ENCODE results near the gene LAIR2.

DNA sequence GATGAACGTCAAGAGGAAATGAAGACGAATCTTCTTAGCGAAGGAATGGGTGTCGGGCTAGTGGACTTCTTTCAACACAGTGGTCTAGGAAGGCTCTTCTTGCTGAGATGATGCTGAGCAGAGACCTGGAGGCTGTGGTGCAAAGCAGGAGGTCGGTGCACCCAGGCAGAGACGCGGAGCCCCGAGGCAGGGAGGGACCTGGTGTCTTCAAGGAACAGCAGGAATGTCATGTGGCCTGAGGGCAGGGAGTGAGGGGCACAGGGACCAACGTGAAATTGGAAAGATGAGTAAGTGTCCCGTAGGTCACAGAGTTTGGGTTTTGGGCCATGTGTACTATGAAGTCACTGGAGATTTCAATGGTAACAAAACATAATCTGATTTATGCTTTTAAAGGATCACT lies 18.2 kb upstream of the LAIR2 start:
- TF ChIP-seq, protein P1, sequence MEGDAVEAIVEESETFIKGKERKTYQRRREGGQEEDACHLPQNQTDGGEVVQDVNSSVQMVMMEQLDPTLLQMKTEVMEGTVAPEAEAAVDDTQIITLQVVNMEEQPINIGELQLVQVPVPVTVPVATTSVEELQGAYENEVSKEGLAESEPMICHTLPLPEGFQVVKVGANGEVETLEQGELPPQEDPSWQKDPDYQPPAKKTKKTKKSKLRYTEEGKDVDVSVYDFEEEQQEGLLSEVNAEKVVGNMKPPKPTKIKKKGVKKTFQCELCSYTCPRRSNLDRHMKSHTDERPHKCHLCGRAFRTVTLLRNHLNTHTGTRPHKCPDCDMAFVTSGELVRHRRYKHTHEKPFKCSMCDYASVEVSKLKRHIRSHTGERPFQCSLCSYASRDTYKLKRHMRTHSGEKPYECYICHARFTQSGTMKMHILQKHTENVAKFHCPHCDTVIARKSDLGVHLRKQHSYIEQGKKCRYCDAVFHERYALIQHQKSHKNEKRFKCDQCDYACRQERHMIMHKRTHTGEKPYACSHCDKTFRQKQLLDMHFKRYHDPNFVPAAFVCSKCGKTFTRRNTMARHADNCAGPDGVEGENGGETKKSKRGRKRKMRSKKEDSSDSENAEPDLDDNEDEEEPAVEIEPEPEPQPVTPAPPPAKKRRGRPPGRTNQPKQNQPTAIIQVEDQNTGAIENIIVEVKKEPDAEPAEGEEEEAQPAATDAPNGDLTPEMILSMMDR (IDR thresholded peaks at IDR 0.05): no peak
- no peak for TF ChIP-seq ZFX (IDR thresholded peaks at IDR 0.05; ENCODE audit: borderline replicate concordance)

Measured in 22Rv1 (cell line).